Tibial artery (tissue), 4 donors: ENCODE data around the gene CFAP77.

Source experiments
- DNase-seq, 2 donors: peaks; one replicate each; pipeline ENCODE4 v3.0.0-alpha.2; 2019
- H3K27ac ChIP-seq, 2 donors: fragments of 200-600 bp; sonication (generic) in 1 of 2; 1 replicate in 1 of 2; 2 replicates in 1 of 2; pipeline ENCODE4 v1.5.1; 2018 to 2019; ENCODE audit warnings: mild to moderate bottlenecking in 1 of 2
- H3K27me3 ChIP-seq, 2 donors: fragments of 200-600 bp; sonication (generic) in 1 of 2; one replicate each; pipeline versions ENCODE4 v1.5.1 to v1.6.0; 2016 to 2019
- H3K36me3 ChIP-seq, 3 donors: fragments of 200-600 bp; sonication (generic) in 2 of 3; one replicate each; pipeline ENCODE4 v1.5.1; 2016 to 2019; ENCODE audit warnings: mild to moderate bottlenecking in 2 of 3
- H3K4me1 ChIP-seq, 4 donors: fragments of 200-600 bp; sonication (generic) in 2 of 4; 1 replicate in 3 of 4; 2 replicates in 1 of 4; pipeline ENCODE4 v1.5.1; 2016 to 2019
- H3K4me3 ChIP-seq, 2 donors: fragments of 200-600 bp; sonication (generic) in 1 of 2; 1 replicate in 1 of 2; 2 replicates in 1 of 2; pipeline ENCODE4 v1.5.1; 2018 to 2019; ENCODE audit warnings: mild to moderate bottlenecking in 2 of 2
- H3K9me3 ChIP-seq, 3 donors: fragments of 200-600 bp; sonication (generic) in 1 of 3; one replicate each; pipeline ENCODE4 v1.5.1; 2016 to 2019
- CTCF ChIP-seq, 2 experiments: fragments of 200-600 bp in 1 of 2; fragments of 450-650 bp in 1 of 2; IDR thresholded peaks; one replicate each; pipeline ENCODE4 v1.5.1; 2017 to 2019; ENCODE audit warnings: antibody characterized with exemption in 2 of 2, mild to moderate bottlenecking in 1 of 2, moderate library complexity in 1 of 2
- intact Hi-C: fragments of 100-400 bp; cut with DNase I; formaldehyde crosslinking; loops from one replicate; pipeline ENCODE4 v1.15.0; 2023; ENCODE audit warnings: low total_unique reads

The CFAP77 gene

GRCh38 chr9:132579427-132579798, 169.4 kb downstream of the CFAP77 start:
- intact Hi-C loops: no loop called here
- TF ChIP-seq CTCF (IDR thresholded peaks at IDR 0.05): no peak
- H3K4me3 ChIP-seq: no peak overlapping the region

GRCh38 chr9:132582276-132582785, 172.3 kb downstream of the CFAP77 start, which contains the start of gene BARHL1:
Gene BARHL1 (plus strand): TSS chr9:132582606. CDS start chr9:132582798, 192 bp downstream.
- H3K4me3 ChIP-seq: peak within 1 kb of the TSS in 1 of 2 donors; percentile 34
- peaks cover 9 to 96% of the 10 kb centered on the region in 2 donors for H3K27me3 ChIP-seq
- no peak for TF ChIP-seq CTCF (IDR thresholded peaks at IDR 0.05)
- intact Hi-C loops: no loop called here
- DNase-seq: no peak
- no peaks in the 10 kb centered on the region for H3K36me3 ChIP-seq
- H3K9me3 ChIP-seq: no peaks in the 10 kb centered on the region
- peaks cover 0 to 29% (median 7%) of the 10 kb centered on the region in 4 donors for H3K4me1 ChIP-seq
- no peak within 1 kb of the TSS for H3K27ac ChIP-seq

More at GRCh38 chr9:132579427-132579798, 169.4 kb downstream of the CFAP77 start:
- Histone ChIP-seq H3K36me3 (no peaks in the 10 kb centered on the region), H3K4me1 (peaks cover 0 to 20% (median 7%) of the 10 kb centered on the region in 4 donors), H3K9me3 (no peaks in the 10 kb centered on the region), H3K27me3 (peaks cover 4 to 96% of the 10 kb centered on the region in 2 donors), H3K27ac (no peak overlapping the region)
- DNase-seq: no peak

DNA sequence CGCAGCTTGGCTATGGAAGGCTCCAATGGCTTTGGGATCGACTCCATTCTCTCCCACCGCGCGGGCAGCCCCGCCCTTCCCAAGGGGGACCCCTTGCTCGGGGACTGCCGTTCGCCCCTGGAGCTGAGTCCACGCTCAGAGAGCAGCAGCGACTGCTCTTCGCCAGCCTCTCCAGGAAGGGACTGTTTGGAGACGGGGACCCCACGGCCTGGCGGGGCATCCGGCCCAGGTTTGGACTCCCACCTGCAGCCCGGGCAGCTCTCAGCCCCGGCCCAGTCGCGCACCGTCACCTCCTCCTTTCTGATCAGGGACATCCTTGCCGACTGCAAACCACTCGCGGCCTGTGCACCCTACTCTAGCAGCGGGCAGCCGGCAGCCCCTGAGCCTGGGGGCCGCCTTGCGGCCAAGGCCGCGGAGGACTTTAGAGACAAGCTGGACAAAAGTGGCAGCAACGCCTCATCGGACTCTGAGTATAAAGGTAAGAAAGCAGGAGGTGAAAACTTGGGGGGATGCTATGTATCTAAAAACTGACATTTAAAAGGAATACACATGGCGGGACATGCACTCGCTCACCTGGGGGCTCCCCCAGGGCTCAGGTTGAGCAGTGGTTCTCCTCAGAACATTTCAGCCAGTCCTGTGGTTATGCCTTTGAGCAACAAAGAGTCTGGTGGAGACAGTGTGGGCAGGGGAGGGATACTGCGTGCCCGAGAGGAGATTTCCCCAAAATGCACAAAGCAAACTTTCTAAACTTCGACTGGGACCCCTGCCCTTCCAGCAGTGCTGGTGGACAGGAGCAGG, 173.0 kb downstream of the CFAP77 start:
- TF ChIP-seq CTCF (IDR thresholded peaks at IDR 0.05): no peak
- Histone ChIP-seq H3K9me3 (no peaks in the 10 kb centered on the region), H3K27me3 (peaks cover 9 to 100% of the 10 kb centered on the region in 2 donors), H3K27ac (no peak overlapping the region), H3K36me3 (no peaks in the 10 kb centered on the region), H3K4me3 (no peak overlapping the region), H3K4me1 (peaks cover 0 to 31% (median 7%) of the 10 kb centered on the region in 4 donors)
- DNase-seq: no peak
- intact Hi-C loops: no loop called here

- intact Hi-C loops: no loop called here
- peaks cover 0 to 31% (median 7%) of the 10 kb centered on the region in 4 donors for H3K4me1 ChIP-seq
- no peaks in the 10 kb centered on the region for H3K36me3 ChIP-seq
- H3K9me3 ChIP-seq: no peaks in the 10 kb centered on the region
- no peak for DNase-seq
- TF ChIP-seq CTCF (IDR thresholded peaks at IDR 0.05): no peak
- H3K27ac ChIP-seq: no peak overlapping the region
- no peak overlapping the region for H3K4me3 ChIP-seq
- peaks cover 9 to 100% of the 10 kb centered on the region in 2 donors for H3K27me3 ChIP-seq
Observed at GRCh38 chr9:132583584-132584304, 173.7 kb downstream of the CFAP77 start.

- Histone ChIP-seq H3K9me3 (no peaks in the 10 kb centered on the region), H3K27me3 (peaks cover 9 to 100% of the 10 kb centered on the region in 2 donors), H3K4me3 (no peak overlapping the region), H3K27ac (no peak overlapping the region), H3K36me3 (no peaks in the 10 kb centered on the region), H3K4me1 (peaks cover 0 to 37% (median 11%) of the 10 kb centered on the region in 4 donors)
- no peak for DNase-seq
- no peak for TF ChIP-seq CTCF (IDR thresholded peaks at IDR 0.05)
- intact Hi-C loops: no loop called here
Observed at GRCh38 chr9:132584601-132585560, 174.9 kb downstream of the CFAP77 start.
